ENCODE results near the gene NUDT8. TPM values are rescaled to one million over a fixed set of nuclear protein-coding genes. Genes with fewer than 3 reads are reported as not detected.

Gene NUDT8
- total and polyA plus RNA-seq, 4 donors: 6.3 to 22.3 (median 16.0) TPM

GRCh38 chr11:67632175-67632981, 2.6 kb upstream of the NUDT8 start:
- no peak overlapping the region for H3K27ac ChIP-seq (ENCODE audit: low read depth in 1 of 2, low read length in 1 of 2)
- H3K9me3 ChIP-seq (ENCODE audit: control insufficient read depth in 4 of 4, insufficient read depth in 3 of 4, low read length in 3 of 4): no peaks in the 10 kb centered on the region
- H3K4me3 ChIP-seq: no peak overlapping the region
- DNase-seq (peak in 1 of 3 donors; percentile 39), ATAC-seq (ENCODE audit: insufficient read depth, low FRiP score) (no peak)
- H3K9ac ChIP-seq (ENCODE audit: insufficient read depth in 1 of 2, low read length in 2 of 2): no peak overlapping the region
- TF ChIP-seq CTCF (IDR thresholded peaks at IDR 0.05; ENCODE audit: control extremely low read depth, extremely low read depth): no peak
- peaks cover 0 to 8% (median 4%) of the 10 kb centered on the region in 5 donors for H3K4me1 ChIP-seq (ENCODE audit: control insufficient read depth in 5 of 5, insufficient read depth in 5 of 5, low read length in 5 of 5)
- WGBS, 2 donors: 77 to 79% methylated on average over 12 of the region's 12 CpGs
- H3K36me3 ChIP-seq (ENCODE audit: control insufficient read depth in 4 of 4, insufficient read depth in 4 of 4, low read length in 4 of 4): no peaks in the 10 kb centered on the region
- H3K27me3 ChIP-seq (ENCODE audit: control insufficient read depth in 3 of 3, insufficient read depth in 3 of 3, low read length in 2 of 3): no peaks in the 10 kb centered on the region

GRCh38 chr11:67631853-67632174, 2.1 kb upstream of the NUDT8 start:
- peaks cover 0 to 8% (median 4%) of the 10 kb centered on the region in 5 donors for H3K4me1 ChIP-seq (ENCODE audit: control insufficient read depth in 5 of 5, insufficient read depth in 5 of 5, low read length in 5 of 5)
- 92 to 100% methylated on average over 2 of the region's 2 CpGs for WGBS, 2 donors
- H3K4me3 ChIP-seq: no peak overlapping the region
- no peaks in the 10 kb centered on the region for H3K36me3 ChIP-seq (ENCODE audit: control insufficient read depth in 4 of 4, insufficient read depth in 4 of 4, low read length in 4 of 4)
- no peak for ATAC-seq (ENCODE audit: insufficient read depth, low FRiP score)
- H3K9me3 ChIP-seq (ENCODE audit: control insufficient read depth in 4 of 4, insufficient read depth in 3 of 4, low read length in 3 of 4): no peaks in the 10 kb centered on the region
- no peak for TF ChIP-seq CTCF (IDR thresholded peaks at IDR 0.05; ENCODE audit: control extremely low read depth, extremely low read depth)
- no peak overlapping the region for H3K27ac ChIP-seq (ENCODE audit: low read depth in 1 of 2, low read length in 1 of 2)
- no peak overlapping the region for H3K9ac ChIP-seq (ENCODE audit: insufficient read depth in 1 of 2, low read length in 2 of 2)
- no peaks in the 10 kb centered on the region for H3K27me3 ChIP-seq (ENCODE audit: control insufficient read depth in 3 of 3, insufficient read depth in 3 of 3, low read length in 2 of 3)
- no peak for DNase-seq

- TF ChIP-seq CTCF (IDR thresholded peaks at IDR 0.05; ENCODE audit: control extremely low read depth, extremely low read depth): no peak
- WGBS, 2 donors: 81 to 87% methylated on average over 6 to 7 of the region's 7 CpGs
- Histone ChIP-seq H3K4me3 (no peak overlapping the region), H3K27me3 (ENCODE audit: control insufficient read depth in 3 of 3, insufficient read depth in 3 of 3, low read length in 2 of 3) (no peaks in the 10 kb centered on the region), H3K9ac (ENCODE audit: insufficient read depth in 1 of 2, low read length in 2 of 2) (no peak overlapping the region), H3K27ac (ENCODE audit: low read depth in 1 of 2, low read length in 1 of 2) (no peak overlapping the region), H3K9me3 (ENCODE audit: control insufficient read depth in 4 of 4, insufficient read depth in 3 of 4, low read length in 3 of 4) (no peaks in the 10 kb centered on the region), H3K4me1 (ENCODE audit: control insufficient read depth in 5 of 5, insufficient read depth in 5 of 5, low read length in 5 of 5) (peaks cover 0 to 8% (median 4%) of the 10 kb centered on the region in 5 donors), H3K36me3 (ENCODE audit: control insufficient read depth in 4 of 4, insufficient read depth in 4 of 4, low read length in 4 of 4) (no peaks in the 10 kb centered on the region)
- DNase-seq (no peak), ATAC-seq (ENCODE audit: insufficient read depth, low FRiP score) (no peak)
These were observed 1.7 kb upstream of the NUDT8 start for GRCh38 chr11:67631411-67631810.

Measured in lung (tissue), 12 donors.